Measurements from ENCODE around the gene ATP4A. TPM values are rescaled to one million over a fixed set of nuclear protein-coding genes. Genes with fewer than 3 reads are reported as not detected.

ATP4A gene
- total RNA-seq, 2 donors from 2014 or later, result not detected

- intact Hi-C loops (cut with DNase I), result no loop called here
- DNase-seq, result no peak
- ATAC-seq, result peak; percentile 55 to 64
Observed at GRCh38 chr19:35533822-35534392, 29.6 kb downstream of the ATP4A start.

DNA sequence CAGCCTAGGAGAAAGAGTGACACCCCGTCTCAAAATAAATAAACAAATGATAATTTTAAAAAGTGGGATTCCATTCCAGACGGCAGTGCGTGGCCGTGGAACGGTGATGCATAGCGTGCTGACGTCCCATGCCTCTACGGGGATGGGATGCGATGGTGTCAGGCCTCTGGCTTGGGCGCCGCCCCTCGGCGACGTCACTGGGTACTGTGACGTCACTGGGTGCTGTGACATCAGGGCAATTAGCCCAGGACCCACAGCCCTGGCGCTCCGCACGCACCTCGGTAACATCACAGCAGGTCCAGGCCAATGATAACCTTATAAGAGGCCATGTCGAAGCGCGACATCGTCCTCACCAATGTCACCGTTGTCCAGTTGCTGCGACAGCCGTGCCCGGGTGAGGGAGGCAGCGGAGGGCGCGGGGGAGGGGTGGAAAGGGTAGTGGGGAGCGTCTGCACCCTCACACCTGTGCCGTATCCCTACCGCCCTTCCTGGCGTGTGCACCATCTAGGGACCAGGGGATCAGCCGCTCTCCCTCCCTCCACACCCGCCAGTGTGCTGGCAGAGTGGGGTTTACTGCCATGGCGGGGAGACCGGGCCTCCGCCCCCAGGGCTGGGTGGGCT lies 30.1 kb downstream of the ATP4A start, which contains the start of gene GAPDHS:
GAPDHS (plus strand) TSS at position 256 of the 621 bp plus-strand sequence; CDS start at position 328, 72 bp downstream.
- intact Hi-C loops (cut with DNase I), result no loop called here
- ATAC-seq (peak in 1 of 2 donors; percentile 9), DNase-seq (no peak)

GRCh38 chr19:35531291-35531690 lies 32.2 kb downstream of the ATP4A start:
- intact Hi-C loops (cut with DNase I), result no loop called here
- ATAC-seq (no peak), DNase-seq (no peak)

DNA sequence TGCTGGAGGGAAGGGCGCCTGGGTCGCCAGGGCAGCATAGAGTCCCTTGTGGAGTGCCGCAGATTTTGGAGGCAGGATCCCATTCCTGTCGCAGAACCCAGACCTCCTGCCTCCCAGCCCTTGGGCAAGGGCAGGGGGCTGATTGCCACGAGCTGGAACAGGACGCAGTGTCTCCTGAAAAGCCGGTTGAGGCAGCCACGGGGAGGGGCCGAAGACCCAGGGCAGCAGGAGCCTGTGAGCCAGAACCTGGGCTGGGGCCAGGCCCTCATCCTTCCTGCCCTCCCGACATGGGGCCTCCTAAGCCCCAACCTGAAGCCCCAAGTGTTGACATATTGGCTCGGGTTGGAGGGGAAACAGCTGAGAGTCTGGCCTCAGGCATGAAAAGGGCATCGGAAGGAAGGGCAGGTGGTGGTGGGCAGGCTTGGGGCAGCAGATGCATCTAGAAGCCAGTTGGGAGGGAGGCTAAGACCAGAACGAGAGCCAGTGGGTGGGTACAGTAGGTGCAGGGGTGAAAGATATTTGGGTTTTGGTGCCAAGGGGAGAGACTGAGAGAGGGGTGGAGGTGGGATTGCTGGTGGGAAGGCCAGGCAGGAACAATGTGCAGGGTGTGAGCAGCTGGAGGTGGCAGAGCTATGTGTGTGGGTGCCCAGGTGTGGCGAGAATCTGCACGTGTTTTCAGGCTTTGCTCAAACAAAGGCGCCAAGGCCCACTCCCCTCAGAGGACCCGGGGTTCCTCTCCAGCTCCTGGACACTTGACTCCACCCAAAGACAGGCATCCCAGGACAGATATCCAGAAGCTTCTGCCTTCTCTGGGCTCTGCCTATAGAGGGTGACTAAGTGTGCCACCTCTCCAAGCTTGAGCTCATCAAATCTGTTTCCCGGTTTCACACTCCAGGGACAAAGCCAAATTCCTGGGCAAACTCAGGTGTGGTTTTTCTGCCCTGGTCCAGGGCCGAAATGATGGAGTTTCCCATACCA lies 33.9 kb downstream of the ATP4A start:
- intact Hi-C loops (cut with DNase I), result no loop called here
- no peak for DNase-seq

GRCh38 chr19:35528218-35529038 lies 35.0 kb downstream of the ATP4A start, which contains the start of gene SBSN:
SBSN (minus strand) TSS chr19:35528311; CDS start chr19:35528281, 30 bp downstream.
- peak in 1 of 2 donors; percentile 37 for ATAC-seq
- no peak for DNase-seq
- intact Hi-C loops (cut with DNase I), result no loop called here

More for the DNA sequence above, 33.9 kb downstream of the ATP4A start:
- no peak for ATAC-seq

GRCh38 chr19:35525873-35526272 lies 37.6 kb downstream of the ATP4A start:
- intact Hi-C loops (cut with DNase I), result no loop called here
- DNase-seq (no peak), ATAC-seq (no peak)

- DNase-seq (no peak), ATAC-seq (no peak)
- intact Hi-C loops (cut with DNase I), result no loop called here
Observed at GRCh38 chr19:35524181-35524837, 39.1 kb downstream of the ATP4A start.

- intact Hi-C loops (cut with DNase I), result no loop called here
- ATAC-seq, result no peak
- DNase-seq, result no peak
Observed at GRCh38 chr19:35522745-35523327, 40.6 kb downstream of the ATP4A start.

DNA sequence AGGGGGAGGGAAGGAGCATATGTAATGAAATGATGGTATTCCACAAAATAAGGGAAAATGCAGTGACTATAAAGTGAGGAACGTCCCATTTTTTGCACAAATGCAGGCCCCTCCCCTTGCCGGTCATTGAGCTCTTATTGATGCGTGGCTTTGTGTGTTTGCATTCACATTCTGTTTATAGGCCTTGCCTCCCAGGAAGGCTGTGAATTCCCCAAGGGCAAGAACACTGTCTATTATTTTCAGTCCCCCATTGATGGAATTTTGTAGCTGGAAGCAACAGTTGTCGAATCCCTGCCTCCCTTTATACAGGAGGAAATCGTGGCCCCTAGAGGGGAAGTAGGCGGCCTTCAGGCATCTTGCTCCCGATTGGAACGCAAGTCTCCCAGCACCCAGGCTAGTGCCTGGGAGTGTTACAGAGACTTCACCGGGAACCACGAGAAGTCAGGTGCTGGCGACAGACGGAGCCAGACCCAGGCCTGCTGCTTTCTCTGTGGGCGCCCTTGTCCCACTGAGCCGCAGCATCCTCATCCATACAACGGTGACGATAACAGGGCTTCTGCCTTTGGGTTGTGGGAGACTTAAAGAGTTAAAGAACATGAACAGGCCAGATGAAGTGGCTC lies 42.2 kb downstream of the ATP4A start:
- no peak for ATAC-seq
- intact Hi-C loops (cut with DNase I), result no loop called here
- no peak for DNase-seq

GRCh38 chr19:35519291-35519690 lies 44.2 kb downstream of the ATP4A start:
- intact Hi-C loops (cut with DNase I), result no loop called here
- ATAC-seq (no peak), DNase-seq (no peak)

- DNase-seq (no peak), ATAC-seq (no peak)
- intact Hi-C loops (cut with DNase I), result no loop called here
Observed at GRCh38 chr19:35518313-35518712, 45.1 kb downstream of the ATP4A start.

DNA sequence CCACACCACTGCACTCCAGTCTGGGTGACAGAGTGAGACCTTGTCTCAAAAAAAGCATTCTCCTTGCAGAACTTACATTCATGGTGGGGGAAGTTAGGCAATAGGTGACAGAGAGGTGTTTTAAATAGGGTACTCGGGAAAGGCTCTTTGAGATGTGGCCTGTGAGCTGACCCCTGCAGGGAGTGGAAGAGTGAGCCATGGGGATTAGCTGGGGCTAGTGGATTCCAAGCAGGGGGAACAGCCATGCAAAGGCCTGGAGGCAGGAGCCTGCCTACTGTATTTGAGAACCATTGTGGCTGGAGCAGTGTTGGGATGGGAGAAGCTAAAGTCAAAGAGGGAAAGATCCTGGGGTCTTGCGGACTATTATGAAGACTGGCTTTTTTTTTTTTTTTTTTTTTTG lies 46.1 kb downstream of the ATP4A start:
- intact Hi-C loops (cut with DNase I), result no loop called here
- no peak for ATAC-seq

DNA sequence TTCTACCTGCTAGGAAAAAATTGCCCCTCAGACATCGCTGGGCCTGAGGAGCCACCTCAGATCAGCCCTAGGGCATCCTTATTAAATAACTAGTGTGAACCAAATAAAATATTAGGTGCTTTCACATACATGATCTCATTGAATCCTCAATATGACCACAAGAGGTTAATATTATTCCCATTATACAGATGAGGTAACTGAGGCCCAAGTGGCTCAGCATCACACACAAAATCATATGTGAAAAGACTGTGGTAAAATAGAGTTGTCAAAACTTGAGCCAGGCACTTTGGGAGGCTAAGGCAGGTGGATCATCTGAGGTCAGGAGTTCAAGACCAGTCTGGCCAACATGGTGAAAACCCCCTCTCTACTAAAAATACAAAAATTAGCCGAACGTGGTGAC lies 47.1 kb downstream of the ATP4A start:
- ATAC-seq (no peak), DNase-seq (no peak)
- intact Hi-C loops (cut with DNase I), result no loop called here

More for the DNA sequence above, 46.1 kb downstream of the ATP4A start:
- no peak for DNase-seq

GRCh38 chr19:35514282-35514809 lies 49.1 kb downstream of the ATP4A start:
- DNase-seq (no peak), ATAC-seq (peak; percentile 23 to 32)
- intact Hi-C loops (cut with DNase I), result no loop called here

- intact Hi-C loops (cut with DNase I), result no loop called here
- ATAC-seq (no peak), DNase-seq (no peak)
Observed at GRCh38 chr19:35513628-35514281, 49.7 kb downstream of the ATP4A start, which contains the start of gene DMKN. DMKN (minus strand) TSS chr19:35513649; CDS start chr19:35513475, 174 bp downstream.

- ATAC-seq (no peak), DNase-seq (no peak)
- intact Hi-C loops (cut with DNase I), result no loop called here
Observed at GRCh38 chr19:35512831-35513627, 50.4 kb downstream of the ATP4A start.
